22Rv1 (cell line): ENCODE measurements around the gene TNFRSF19.
"Not testable (repeated sequence)": the region's sequence is repeated elsewhere in the genome, so short reads cannot be mapped to it uniquely, and the experiment has no call there.

Source experiments
- H3K27ac ChIP-seq: fragments of 450-650 bp; 2 replicates; pipeline ENCODE4 v1.5.1; 2017
- ZFX ChIP-seq: fragments of 450-650 bp; IDR thresholded peaks from 2 replicates; pipeline ENCODE4 v1.6.1; 2017; ENCODE audit warnings: antibody characterized with exemption, borderline replicate concordance
- TF ChIP-seq, protein P1 (sequence below): fragments of 450-650 bp; IDR thresholded peaks from 2 replicates; pipeline ENCODE4 v1.5.1; 2017; ENCODE audit warnings: mild to moderate bottlenecking

Gene TNFRSF19, protein sequence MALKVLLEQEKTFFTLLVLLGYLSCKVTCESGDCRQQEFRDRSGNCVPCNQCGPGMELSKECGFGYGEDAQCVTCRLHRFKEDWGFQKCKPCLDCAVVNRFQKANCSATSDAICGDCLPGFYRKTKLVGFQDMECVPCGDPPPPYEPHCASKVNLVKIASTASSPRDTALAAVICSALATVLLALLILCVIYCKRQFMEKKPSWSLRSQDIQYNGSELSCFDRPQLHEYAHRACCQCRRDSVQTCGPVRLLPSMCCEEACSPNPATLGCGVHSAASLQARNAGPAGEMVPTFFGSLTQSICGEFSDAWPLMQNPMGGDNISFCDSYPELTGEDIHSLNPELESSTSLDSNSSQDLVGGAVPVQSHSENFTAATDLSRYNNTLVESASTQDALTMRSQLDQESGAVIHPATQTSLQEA

DNA sequence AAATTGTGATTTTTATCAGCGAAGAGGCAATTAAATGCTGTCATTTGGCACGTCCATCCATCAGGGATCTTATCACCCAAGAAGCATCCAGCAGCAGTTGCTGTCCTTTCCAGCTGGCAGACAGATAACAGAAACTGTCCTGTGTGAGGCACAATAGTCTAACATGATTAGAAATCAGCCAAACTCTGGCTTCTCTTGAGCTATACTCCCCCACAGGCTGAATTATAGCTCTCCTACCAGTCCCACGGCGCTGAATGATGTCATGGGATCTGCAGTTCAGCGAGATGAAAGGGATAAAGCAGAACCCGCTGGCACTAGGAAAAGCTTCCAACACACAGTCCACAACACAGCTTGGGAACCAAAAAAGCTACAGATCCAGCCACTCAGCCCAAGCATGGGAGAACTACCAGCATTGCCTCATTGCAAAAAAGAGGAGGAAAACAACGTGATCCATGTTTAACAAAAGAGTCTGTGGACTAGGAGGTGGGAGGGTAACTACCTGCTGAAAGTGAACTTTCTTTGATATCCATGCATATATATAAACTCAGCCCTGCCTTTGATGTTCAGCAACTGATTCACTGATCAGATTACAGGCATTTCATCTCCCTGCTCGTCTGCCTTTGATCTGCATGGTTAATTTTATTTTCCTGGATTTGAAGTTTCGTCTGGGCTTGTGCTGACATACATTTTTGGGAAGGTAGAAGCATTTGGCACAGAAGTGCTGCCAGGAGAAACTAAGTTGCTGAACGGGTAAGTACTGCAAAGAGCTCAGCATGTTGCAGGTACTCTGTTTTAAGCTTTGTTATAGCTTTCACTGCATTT, at the start of gene TNFRSF19:
Gene TNFRSF19, plus strand, starts transcription at position 314 of the 822 bp plus-strand sequence. CDS start 19,772 bp downstream, outside the sequence.
- TF ChIP-seq, protein P1, sequence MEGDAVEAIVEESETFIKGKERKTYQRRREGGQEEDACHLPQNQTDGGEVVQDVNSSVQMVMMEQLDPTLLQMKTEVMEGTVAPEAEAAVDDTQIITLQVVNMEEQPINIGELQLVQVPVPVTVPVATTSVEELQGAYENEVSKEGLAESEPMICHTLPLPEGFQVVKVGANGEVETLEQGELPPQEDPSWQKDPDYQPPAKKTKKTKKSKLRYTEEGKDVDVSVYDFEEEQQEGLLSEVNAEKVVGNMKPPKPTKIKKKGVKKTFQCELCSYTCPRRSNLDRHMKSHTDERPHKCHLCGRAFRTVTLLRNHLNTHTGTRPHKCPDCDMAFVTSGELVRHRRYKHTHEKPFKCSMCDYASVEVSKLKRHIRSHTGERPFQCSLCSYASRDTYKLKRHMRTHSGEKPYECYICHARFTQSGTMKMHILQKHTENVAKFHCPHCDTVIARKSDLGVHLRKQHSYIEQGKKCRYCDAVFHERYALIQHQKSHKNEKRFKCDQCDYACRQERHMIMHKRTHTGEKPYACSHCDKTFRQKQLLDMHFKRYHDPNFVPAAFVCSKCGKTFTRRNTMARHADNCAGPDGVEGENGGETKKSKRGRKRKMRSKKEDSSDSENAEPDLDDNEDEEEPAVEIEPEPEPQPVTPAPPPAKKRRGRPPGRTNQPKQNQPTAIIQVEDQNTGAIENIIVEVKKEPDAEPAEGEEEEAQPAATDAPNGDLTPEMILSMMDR, result no peak
- no peak for TF ChIP-seq ZFX
- no peak within 1 kb of the TSS for H3K27ac ChIP-seq

DNA sequence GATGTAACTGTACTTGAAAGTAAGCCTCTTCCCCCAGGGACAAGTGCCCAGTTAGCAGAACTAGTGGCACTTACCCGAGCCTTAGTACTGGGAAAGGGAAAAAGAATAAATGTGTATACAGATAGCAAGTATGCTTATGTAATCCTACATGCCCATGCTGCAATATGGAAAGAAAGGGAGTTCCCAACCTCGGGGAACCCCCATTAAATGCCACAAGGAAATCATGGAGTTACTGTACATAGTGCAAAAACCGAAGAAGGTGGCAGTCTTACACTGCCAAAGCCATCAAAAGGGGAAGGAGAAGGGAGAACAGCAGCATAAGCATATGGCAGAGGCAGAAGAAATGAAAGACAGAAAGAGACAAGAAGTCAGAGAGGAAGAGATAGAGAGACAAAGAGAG, 40.3 kb upstream of the TNFRSF19 start:
- not testable (repeated sequence) for H3K27ac ChIP-seq

DNA sequence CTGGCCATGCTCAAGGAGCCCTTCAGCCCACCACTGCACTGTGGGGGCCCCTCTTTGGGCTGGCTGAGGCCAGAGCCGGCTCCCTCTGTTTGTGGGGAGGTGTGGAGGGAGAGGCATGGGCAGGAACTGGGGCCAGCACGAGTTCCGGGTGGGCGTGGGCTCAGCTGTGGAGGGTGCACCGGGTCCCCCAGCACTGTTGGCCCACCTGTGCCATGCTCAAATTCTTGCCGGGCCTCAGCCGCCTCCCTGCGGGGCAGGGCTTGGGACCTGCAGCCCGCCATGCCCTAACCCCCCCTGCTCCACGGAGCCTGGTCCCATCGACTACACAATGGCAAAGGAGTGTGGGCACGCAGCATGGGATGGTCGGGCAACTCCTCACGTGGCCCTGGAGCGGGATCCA, 38.8 kb upstream of the TNFRSF19 start:
- TF ChIP-seq, protein P1, result no peak
- TF ChIP-seq ZFX, result no peak
- no peak overlapping the region for H3K27ac ChIP-seq

DNA sequence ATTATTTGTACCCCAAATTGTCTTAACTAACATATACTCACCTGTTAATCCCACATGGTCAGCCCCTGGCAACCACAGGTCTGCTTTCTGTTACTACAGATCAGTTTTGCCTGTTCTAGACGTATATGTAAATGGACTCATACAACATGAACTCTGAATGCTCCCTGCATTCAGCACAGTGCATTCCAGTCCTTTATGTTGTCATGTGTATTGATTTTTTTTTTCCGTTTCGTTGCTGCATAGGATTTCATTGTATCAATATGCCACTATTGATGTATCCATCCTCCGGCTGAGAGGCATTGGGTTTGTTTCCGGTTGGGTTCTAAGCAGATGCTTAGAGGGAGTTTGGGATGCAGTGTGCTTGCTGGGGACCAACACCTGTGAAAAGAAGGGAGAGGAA, 36.1 kb upstream of the TNFRSF19 start:
- H3K27ac ChIP-seq, result no peak overlapping the region
- no peak for TF ChIP-seq ZFX
- TF ChIP-seq, protein P1, result no peak

DNA sequence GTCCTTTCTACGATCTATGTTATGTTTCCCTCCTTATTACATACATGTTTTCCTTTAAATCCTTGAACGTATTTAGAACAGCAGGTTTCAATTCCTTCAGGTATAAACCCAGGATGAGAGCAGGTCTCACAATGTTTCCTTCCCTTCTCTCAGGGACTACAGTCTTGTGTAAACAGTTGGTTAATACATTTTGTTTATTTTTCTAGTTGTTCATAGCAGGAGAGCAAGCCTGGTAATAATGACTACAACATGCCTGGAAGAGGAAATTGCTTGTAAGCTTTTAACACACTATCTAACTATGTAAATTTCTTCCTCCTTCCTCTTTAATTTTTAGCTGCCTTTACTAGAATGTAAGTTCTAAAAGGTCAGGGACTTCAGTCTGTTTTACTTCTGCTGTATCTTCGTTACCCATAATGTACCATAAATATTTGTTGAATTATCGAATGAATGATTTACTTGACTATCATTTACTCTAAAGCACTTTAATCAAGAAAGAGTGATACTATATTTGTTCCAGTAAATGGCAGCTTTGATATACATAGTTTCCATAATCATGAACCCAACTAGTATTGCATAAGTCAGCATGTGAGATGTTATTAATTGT, 28.9 kb upstream of the TNFRSF19 start:
- H3K27ac ChIP-seq, result no peak overlapping the region
- TF ChIP-seq, protein P1, result no peak
- no peak for TF ChIP-seq ZFX

DNA sequence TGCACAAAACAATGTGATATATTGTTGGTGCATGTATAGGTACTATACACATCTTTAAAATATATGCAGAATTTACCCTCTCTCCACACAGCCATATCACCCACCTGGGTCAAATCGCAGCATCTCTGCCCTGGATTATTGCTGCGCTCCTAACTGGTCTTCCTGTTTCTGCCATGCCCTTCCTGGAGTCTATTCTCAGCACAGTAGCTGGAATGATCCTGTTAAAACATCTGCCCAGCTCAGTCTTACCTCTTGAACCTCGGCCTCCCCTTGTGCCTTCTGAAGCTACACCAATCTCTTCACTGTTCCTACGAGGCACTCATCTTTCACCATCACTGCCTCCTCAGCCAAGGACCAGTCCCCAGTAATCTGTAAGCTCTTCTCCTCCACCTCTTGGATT, 25.5 kb upstream of the TNFRSF19 start:
- TF ChIP-seq ZFX, result no peak
- TF ChIP-seq, protein P1, result no peak
- H3K27ac ChIP-seq, result no peak overlapping the region

DNA sequence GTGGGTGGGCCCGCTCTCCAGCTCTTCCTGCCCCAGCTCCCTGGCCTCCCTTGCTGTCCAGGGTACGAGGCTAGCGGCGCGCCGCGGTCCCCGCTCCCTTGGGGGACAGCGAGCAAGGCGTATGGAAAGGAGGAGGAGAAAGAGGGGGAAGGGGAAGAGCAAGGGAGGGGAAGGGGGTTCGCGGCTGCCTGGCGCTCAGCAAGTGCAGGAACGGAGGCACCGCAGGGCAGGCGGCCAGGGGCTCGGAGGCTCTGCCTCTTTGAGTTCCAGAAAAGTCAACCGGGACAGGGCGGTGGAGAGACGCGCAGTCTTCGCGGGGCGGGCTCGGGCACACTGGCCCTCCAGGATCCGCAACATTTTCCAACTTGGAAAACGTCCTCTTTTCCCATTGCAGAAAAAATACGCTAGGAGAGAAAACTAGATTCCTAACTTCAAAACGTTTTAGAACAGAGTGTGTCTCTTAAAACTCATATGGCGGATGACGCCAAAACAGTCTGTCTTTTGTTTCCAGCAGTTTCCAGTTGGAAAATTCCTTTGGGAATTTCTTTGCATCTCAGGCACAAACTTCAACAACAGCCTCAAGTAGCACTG, 23.1 kb upstream of the TNFRSF19 start:
- H3K27ac ChIP-seq, result no peak overlapping the region
- TF ChIP-seq, protein P1, result no peak
- no peak for TF ChIP-seq ZFX
